ENCODE measurements around the gene CCDC50. TPM values are rescaled to one million over a fixed set of nuclear protein-coding genes. Genes with fewer than 3 reads are reported as not detected.
A peak's percentile ranks its signal among the peaks of the same experiment; 100 is the strongest.

Gene CCDC50
- total RNA-seq, 2 experiments from 2014 or later = 22.0 to 23.1 TPM

DNA sequence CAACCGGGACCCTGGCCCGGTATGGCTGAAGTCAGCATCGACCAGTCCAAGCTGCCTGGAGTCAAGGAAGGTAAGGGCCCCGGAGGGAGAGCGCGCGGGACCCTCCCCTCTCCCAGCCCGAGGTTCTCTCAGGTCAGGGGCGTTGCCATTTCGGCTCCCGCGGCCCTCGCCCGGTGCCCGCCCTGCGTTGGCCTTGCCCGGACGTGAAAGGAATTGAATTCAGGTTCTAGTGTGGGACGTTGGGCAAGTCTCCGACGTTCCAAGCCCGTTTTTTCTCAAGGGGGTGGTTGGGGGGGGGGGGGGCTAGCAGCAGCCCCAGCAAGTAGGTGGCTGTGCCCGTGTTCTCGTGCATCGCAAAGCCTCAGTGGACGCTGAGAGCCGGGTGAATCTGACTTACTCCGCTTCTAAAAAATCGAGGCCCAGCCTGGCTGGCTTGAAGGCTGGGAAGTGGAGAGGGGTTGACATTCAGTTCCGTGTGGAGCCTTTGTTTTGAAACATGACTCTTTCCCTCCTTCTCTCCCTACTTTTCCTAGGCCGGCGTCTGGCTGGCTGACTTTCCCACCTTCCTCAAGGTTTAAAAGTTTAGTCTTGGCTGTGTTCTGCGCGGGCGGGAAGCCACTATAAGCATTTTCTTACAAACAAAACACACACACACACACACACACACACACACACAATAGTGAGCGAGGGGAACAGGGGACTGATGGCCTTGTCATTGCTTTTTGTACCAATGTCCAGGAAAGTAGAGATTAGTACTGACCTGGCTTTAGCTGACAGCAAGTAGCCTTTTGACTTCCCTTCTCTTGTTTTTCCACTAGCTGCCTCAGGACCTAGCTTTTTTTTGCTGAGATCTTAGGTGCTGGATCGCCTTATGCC lies 698 bp downstream of the CCDC50 start, which contains the start of gene UTS2B:
Gene UTS2B, minus strand, starts transcription at position 873 of the 876 bp plus-strand sequence. CDS start 48,337 bp downstream, outside the sequence.
- Mint-ChIP-seq H3K9me3 (no peaks in the 10 kb centered on the region), H3K36me3 (ENCODE audit: low read depth) (no peaks in the 10 kb centered on the region), H3K27me3 (peaks cover 13% of the 10 kb centered on the region), H3K4me1 (peaks cover 29% of the 10 kb centered on the region), H3K4me3 (peak within 1 kb of the TSS; percentile 79), H3K27ac (peak within 1 kb of the TSS; percentile 91)
- ChIA-PET POLR2A (no interaction called here), CTCF (no interaction called here)
- peak; percentile 14 for DNase-seq

DNA sequence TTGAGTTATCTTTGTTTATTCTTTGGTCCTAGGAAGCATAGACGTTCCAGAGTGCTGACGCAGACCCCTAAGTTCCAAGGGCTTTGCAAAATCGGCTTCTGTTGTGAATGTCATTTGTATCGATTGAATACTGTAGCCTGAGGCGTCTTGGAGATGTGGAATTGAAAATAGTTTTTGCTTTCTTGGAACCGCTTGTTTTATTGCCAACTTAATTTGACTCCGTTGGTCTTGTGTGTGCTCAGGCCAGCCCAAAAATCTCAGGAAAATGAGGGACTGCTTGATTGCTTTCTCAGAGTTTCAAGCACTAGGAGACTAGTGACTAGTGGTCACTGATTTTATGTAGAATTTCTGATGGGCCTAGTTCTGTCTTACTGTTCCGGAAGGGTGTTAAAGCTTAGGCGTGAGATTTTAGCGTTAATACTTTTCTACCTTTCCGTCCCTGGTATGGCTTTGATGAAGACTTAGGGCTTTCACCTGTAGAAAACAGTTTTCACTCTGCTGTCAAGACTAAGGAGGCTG lies 1.4 kb downstream of the CCDC50 start:
- no peak for DNase-seq
- ChIA-PET CTCF (interaction anchor here (0.5 kb wide), 1 partner anchor 768 kb away, joined by 3 read pairs; no protein-coding TSS in a partner anchor), POLR2A (no interaction called here)
- H3K27ac Mint-ChIP-seq = peak overlapping the region; percentile 91
- H3K4me3 Mint-ChIP-seq = peak overlapping the region; percentile 79
- H3K4me1 Mint-ChIP-seq = peaks cover 29% of the 10 kb centered on the region
- peaks cover 13% of the 10 kb centered on the region for H3K27me3 Mint-ChIP-seq
- no peaks in the 10 kb centered on the region for H3K36me3 Mint-ChIP-seq (ENCODE audit: low read depth)
- H3K9me3 Mint-ChIP-seq = no peaks in the 10 kb centered on the region

DNA sequence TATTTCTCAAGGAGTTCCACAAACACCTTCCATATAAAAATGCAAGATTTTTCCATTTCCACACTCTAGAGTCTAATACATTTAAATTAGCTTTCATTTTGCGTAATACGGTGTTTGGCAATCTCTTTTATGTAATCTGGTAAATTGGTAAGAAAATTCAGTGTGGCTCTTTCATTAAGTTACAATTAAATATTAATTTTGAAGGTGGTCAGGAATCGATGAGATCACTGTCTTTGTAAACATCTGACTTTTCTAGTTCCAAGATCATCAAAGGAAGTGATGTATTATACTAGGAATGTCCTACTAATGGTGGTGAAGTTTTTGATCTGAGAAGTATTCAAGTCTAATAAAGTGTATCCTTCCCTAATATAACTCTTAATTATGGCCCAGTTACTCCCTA lies 2.2 kb downstream of the CCDC50 start:
- H3K9me3 Mint-ChIP-seq = no peaks in the 10 kb centered on the region
- no peak for DNase-seq
- H3K4me1 Mint-ChIP-seq = peaks cover 29% of the 10 kb centered on the region
- ChIA-PET POLR2A (no interaction called here), CTCF (interaction anchor here (0.5 kb wide), 1 partner anchor 769 kb away, joined by 3 read pairs; no protein-coding TSS in a partner anchor)
- peak overlapping the region; percentile 79 for H3K4me3 Mint-ChIP-seq
- no peaks in the 10 kb centered on the region for H3K36me3 Mint-ChIP-seq (ENCODE audit: low read depth)
- peaks cover 13% of the 10 kb centered on the region for H3K27me3 Mint-ChIP-seq
- no peak overlapping the region for H3K27ac Mint-ChIP-seq

DNA sequence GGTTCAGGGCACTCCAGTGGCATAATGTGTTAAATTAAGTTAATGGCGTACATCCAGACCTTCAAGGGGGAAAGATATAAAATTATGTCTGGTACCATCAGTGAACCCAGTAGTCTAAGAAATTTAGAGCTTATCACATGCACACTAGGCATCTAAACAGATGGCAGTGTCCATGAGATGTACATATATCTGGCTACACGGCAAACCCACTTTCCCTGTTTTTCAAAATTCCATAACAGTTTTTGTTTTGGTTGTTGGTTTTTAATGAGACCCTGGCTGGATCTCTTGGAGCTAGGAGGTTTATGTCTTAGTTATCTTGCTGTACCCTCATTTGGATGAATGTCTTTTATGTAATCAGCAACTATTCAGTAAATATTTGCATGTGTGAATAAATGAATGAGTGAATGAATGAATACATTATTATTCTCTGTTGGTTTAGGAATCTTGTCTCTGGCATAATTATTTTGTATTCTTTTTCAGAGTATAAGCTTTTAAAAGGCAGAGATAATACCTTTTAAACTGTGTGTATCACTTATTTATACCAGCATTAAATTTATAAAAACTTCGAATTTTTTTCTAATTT lies 4.2 kb downstream of the CCDC50 start:
- no peaks in the 10 kb centered on the region for H3K36me3 Mint-ChIP-seq (ENCODE audit: low read depth)
- no peaks in the 10 kb centered on the region for H3K9me3 Mint-ChIP-seq
- POLR2A ChIA-PET = no interaction called here
- H3K27me3 Mint-ChIP-seq = peaks cover 11% of the 10 kb centered on the region
- no peak overlapping the region for H3K4me3 Mint-ChIP-seq
- DNase-seq = no peak
- no peak overlapping the region for H3K27ac Mint-ChIP-seq
- CTCF ChIA-PET = interaction anchor here (0.6 kb wide), 1 partner anchor 930 kb away, joined by 3 read pairs; no protein-coding TSS in a partner anchor
- H3K4me1 Mint-ChIP-seq = peaks cover 25% of the 10 kb centered on the region

DNA sequence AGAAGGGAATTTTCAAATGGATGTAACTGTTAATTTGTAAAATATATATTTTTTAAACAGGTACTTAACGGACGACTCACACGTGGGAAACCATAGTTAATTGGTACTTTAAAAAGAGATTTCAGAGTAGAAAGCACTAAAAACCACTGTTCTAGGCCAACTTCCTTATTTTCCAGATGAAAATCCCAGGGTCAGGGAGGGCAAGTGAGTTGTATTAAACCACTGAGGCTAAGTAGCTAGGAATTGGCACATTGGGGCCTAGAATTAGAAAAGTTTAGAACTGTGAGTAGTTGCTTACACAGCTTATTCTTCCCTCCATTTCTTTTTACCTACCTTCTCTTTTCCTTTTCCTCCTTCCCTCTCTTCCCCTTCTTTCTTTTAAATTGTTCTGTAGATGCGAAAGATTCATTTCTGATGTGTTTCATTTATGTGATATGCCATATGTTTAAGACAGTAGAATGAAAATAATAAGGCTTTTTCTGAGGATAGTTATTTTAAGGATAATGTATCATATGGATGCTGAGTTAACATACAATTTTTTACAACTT lies 5.2 kb downstream of the CCDC50 start:
- H3K9me3 Mint-ChIP-seq = no peaks in the 10 kb centered on the region
- no peak for DNase-seq
- CTCF ChIA-PET = no interaction called here
- no peak overlapping the region for H3K27ac Mint-ChIP-seq
- POLR2A ChIA-PET = no interaction called here
- peaks cover 10% of the 10 kb centered on the region for H3K27me3 Mint-ChIP-seq
- H3K4me3 Mint-ChIP-seq = no peak overlapping the region
- no peaks in the 10 kb centered on the region for H3K36me3 Mint-ChIP-seq (ENCODE audit: low read depth)
- peaks cover 20% of the 10 kb centered on the region for H3K4me1 Mint-ChIP-seq

DNA sequence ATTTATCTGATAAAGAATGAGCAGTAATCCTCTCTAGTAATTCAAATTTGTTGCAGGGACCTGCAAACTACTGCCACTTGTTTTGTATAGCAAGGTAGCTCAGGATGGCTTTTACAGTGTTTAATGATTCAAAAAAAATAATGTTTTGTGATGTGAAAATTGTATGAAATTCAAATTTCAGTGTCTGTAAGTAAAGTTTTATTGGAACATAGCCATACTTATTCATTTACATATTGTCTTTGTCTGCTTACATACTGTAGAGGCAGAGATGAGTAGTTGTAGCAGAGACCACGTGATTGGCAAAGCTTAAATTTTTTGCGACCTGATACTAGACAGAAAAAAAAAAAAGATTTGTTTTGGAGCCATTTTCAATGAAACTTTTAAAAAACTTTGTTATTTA lies 7.6 kb downstream of the CCDC50 start:
- no peak overlapping the region for H3K4me3 Mint-ChIP-seq
- ChIA-PET POLR2A (interaction anchor here (0.7 kb wide), 1 partner anchor 766 kb away, joined by 4 read pairs; no protein-coding TSS in a partner anchor), CTCF (interaction anchor here (0.9 to 1.4 kb wide), 2 partner anchors 16 to 21 kb away, joined by 3 read pairs; no protein-coding TSS in a partner anchor)
- no peaks in the 10 kb centered on the region for H3K27me3 Mint-ChIP-seq
- no peak overlapping the region for H3K27ac Mint-ChIP-seq
- H3K9me3 Mint-ChIP-seq = no peaks in the 10 kb centered on the region
- no peaks in the 10 kb centered on the region for H3K36me3 Mint-ChIP-seq (ENCODE audit: low read depth)
- no peak for DNase-seq
- peaks cover 10% of the 10 kb centered on the region for H3K4me1 Mint-ChIP-seq

DNA sequence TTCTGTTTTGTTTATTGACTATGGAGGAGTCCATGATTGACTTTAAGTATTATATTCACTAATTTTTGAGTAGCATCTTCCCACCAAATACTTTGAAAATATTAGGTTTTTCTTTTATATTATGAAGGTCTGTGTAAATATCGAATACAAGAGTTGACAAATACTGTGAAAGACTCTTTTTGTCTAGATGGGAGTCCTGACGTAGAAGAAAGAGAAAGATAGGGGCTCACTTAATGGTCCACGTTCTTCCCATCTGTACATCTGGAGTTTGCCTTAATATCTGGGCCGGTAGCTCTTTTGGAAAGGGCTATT lies 8.9 kb downstream of the CCDC50 start:
- no peaks in the 10 kb centered on the region for H3K27me3 Mint-ChIP-seq
- H3K36me3 Mint-ChIP-seq (ENCODE audit: low read depth) = no peaks in the 10 kb centered on the region
- no peak for DNase-seq
- ChIA-PET POLR2A (no interaction called here), CTCF (interaction anchor here (1.4 kb wide), 1 partner anchor 22 kb away, joined by 3 read pairs; no protein-coding TSS in a partner anchor)
- no peak overlapping the region for H3K4me3 Mint-ChIP-seq
- no peak overlapping the region for H3K27ac Mint-ChIP-seq
- no peaks in the 10 kb centered on the region for H3K9me3 Mint-ChIP-seq
- peaks cover 3% of the 10 kb centered on the region for H3K4me1 Mint-ChIP-seq

DNA sequence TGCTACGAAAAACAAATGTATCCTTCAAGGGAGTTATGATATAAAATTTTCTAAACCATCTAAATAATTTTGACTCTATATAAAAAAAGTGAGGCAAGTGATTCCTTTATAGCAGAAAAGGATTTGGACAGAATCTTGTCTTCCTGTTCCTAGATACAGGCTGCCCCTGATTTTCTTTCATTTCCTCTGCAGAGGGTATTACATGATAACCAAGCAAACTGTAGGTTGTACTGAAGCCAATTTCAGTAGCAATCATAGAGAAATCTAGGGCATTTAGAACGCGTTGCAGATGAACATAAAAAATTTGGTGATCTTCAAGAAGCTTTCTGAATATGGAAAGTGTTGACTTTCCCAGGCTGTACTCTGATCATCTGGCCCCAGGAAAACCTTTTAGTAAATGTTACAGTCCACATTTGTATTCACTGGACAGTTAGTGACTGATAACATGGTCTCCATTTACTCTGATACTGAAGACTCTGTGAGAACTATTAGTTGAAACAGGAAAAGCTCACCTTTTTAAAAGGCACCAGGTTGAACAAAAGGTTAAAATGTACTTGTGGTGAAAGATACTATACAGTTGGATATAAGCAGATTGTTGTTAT lies 10.2 kb downstream of the CCDC50 start:
- H3K9me3 Mint-ChIP-seq = no peaks in the 10 kb centered on the region
- POLR2A ChIA-PET = no interaction called here
- no peak overlapping the region for H3K4me3 Mint-ChIP-seq
- DNase-seq = no peak
- no peak overlapping the region for H3K27ac Mint-ChIP-seq
- no peaks in the 10 kb centered on the region for H3K36me3 Mint-ChIP-seq (ENCODE audit: low read depth)
- CTCF ChIA-PET = no interaction called here
- H3K27me3 Mint-ChIP-seq = no peaks in the 10 kb centered on the region
- peaks cover 3% of the 10 kb centered on the region for H3K4me1 Mint-ChIP-seq

DNA sequence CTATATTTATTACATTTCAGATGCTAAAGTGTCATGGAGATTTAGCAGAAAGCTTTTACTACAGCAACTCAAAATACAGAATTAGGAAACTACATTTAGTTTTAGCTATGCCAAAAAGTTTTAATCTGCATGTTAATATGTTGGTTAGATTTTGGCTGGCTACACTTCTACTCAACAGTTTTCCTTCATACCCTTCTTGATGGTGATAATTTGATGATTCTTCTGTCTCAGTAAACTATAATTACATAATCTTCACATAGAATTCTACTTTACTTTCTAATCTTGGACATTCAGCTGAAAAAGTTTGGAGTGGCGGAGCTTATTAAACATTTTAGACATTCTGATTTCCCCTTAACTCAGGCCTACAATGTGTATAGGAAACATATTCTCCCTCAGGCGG lies 11.2 kb downstream of the CCDC50 start:
- no peak for DNase-seq
- Mint-ChIP-seq H3K27ac (no peak overlapping the region), H3K4me3 (no peak overlapping the region), H3K4me1 (peaks cover 2% of the 10 kb centered on the region), H3K36me3 (ENCODE audit: low read depth) (no peaks in the 10 kb centered on the region), H3K27me3 (no peaks in the 10 kb centered on the region), H3K9me3 (no peaks in the 10 kb centered on the region)
- POLR2A ChIA-PET = interaction anchor here (0.6 kb wide), 1 partner anchor 273 kb away, joined by 3 read pairs; no protein-coding TSS in a partner anchor
- CTCF ChIA-PET = no interaction called here

DNA sequence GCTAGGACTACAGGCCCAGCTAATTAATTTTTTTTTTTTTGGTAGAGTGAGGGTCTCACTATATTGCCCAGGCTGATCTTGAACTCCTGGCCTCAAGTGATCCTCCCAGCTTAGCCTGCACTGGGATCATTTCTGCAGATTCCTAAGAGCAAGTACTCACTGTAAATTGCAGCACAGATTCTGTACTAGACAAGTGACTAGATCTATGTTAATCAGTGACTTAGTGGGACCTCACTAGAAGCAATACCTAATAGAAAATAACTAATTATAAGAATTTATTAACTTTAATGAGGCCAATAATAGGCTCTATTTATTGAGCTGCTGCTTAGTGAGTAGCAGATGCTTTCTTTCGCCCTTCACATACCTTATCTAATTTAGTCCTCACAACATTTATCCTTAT lies 11.8 kb downstream of the CCDC50 start:
- DNase-seq = no peak
- H3K9me3 Mint-ChIP-seq = no peaks in the 10 kb centered on the region
- H3K4me1 Mint-ChIP-seq = peaks cover 3% of the 10 kb centered on the region
- POLR2A ChIA-PET = no interaction called here
- no peak overlapping the region for H3K27ac Mint-ChIP-seq
- CTCF ChIA-PET = no interaction called here
- H3K27me3 Mint-ChIP-seq = no peaks in the 10 kb centered on the region
- H3K4me3 Mint-ChIP-seq = no peak overlapping the region
- no peaks in the 10 kb centered on the region for H3K36me3 Mint-ChIP-seq (ENCODE audit: low read depth)

DNA sequence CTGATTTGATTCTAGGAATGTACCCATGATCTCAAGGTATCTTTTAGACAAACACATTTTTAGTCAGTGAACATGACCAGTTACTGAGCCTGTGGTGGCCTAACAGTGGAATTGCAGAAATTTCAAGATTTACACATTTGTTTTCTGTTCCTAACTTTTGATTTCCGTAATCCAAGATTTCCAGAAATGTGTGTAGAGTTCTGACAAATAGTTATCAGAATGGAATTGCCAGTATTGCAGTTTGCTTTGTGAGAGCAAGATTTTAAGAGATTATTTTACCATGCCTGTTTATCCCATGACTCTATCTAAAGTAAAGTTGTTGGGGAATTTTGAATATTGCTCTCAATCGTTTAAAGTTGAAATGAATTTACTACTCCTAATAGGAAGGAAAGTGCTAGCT lies 12.8 kb downstream of the CCDC50 start:
- Mint-ChIP-seq H3K27me3 (no peaks in the 10 kb centered on the region), H3K9me3 (no peaks in the 10 kb centered on the region), H3K36me3 (ENCODE audit: low read depth) (no peaks in the 10 kb centered on the region), H3K4me1 (peaks cover 3% of the 10 kb centered on the region), H3K27ac (no peak overlapping the region), H3K4me3 (no peak overlapping the region)
- POLR2A ChIA-PET = no interaction called here
- CTCF ChIA-PET = interaction anchor here (1.1 kb wide), 1 partner anchor 647 kb away, joined by 3 read pairs; no protein-coding TSS in a partner anchor
- DNase-seq = no peak

DNA sequence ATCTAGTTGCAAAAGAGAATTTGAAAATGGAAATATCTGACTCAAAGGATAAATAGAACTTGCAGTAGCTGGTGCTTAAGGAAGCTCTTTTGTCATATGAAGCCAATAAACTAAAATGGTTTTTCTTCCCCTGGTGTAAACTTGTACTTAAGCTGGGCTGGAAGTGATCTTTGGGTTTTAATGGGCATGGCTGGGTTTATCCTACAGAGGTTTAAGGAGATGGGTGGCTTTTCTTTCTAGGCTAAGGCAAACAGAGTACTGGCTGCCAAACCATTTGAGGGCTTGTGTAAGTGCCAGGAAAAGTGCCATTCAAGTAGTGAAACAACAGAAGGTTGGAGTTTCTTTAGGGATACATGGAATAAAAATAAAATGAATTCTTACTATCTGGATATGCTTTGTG lies 13.2 kb downstream of the CCDC50 start:
- ChIA-PET POLR2A (no interaction called here), CTCF (interaction anchor here (1.1 kb wide), 1 partner anchor 647 kb away, joined by 3 read pairs; no protein-coding TSS in a partner anchor)
- no peaks in the 10 kb centered on the region for H3K36me3 Mint-ChIP-seq (ENCODE audit: low read depth)
- no peaks in the 10 kb centered on the region for H3K27me3 Mint-ChIP-seq
- no peaks in the 10 kb centered on the region for H3K9me3 Mint-ChIP-seq
- DNase-seq = no peak
- peaks cover 3% of the 10 kb centered on the region for H3K4me1 Mint-ChIP-seq
- no peak overlapping the region for H3K27ac Mint-ChIP-seq
- no peak overlapping the region for H3K4me3 Mint-ChIP-seq

DNA sequence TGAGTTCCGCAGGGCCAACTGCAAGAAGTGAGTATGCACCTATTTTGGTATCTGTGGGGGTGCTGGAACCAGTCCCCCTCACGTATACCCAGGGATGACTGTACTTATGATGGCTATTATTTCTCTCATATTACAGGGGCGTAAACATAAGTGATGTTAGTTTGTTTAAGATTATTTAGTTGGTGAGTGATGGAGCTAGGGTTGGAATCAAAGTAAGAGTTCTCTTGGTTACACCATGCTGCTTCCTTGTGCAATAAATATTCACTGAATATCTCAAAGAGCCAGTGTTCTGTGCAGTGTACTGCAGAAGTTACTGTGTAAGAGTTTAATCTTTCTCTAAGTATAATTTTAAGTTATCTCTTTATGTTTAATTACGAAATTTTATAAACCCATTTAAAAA lies 13.9 kb downstream of the CCDC50 start:
- Mint-ChIP-seq H3K27me3 (no peaks in the 10 kb centered on the region), H3K27ac (no peak overlapping the region), H3K36me3 (ENCODE audit: low read depth) (no peaks in the 10 kb centered on the region), H3K4me1 (peaks cover 3% of the 10 kb centered on the region), H3K4me3 (no peak overlapping the region), H3K9me3 (no peaks in the 10 kb centered on the region)
- DNase-seq = no peak
- ChIA-PET POLR2A (no interaction called here), CTCF (no interaction called here)
